Small intestine (tissue), 7 donors: ENCODE results near the gene UMOD. TPM values are rescaled to one million over a fixed set of nuclear protein-coding genes. Genes with fewer than 3 reads are reported as not detected.
A peak's percentile ranks its signal among the peaks of the same experiment; 100 is the strongest.

ENCODE experiments used
- DNase-seq, 2 donors: peaks; one replicate each; pipeline versions ENCODE4 v3.0.0 to v3.0.0-alpha.2; 2013
- FAIRE-seq: peaks from 2 replicates; lab custom pipeline; 2012; peaks lifted over from hg19 to GRCh38; lab: Jason Lieb, UNC
- H3K27ac ChIP-seq, 3 donors: one replicate each; pipeline ENCODE4 v1.5.1; 2013; ENCODE audit warnings: low read length in 2 of 3, mild to moderate bottlenecking in 2 of 3, control low read depth in 1 of 3, inconsistent platforms in 1 of 3, low read depth in 1 of 3, moderate library complexity in 1 of 3
- H3K27me3 ChIP-seq, 3 donors: one replicate each; pipeline ENCODE4 v1.6.1; 2013; ENCODE audit warnings: low read length in 3 of 3, inconsistent platforms in 1 of 3; ENCODE audit not compliant: control insufficient read depth in 3 of 3, insufficient read depth in 3 of 3
- H3K36me3 ChIP-seq, 3 donors: one replicate each; pipeline ENCODE4 v1.6.1; 2013; ENCODE audit warnings: low read length in 3 of 3, inconsistent platforms in 1 of 3, low read depth in 1 of 3, mild to moderate bottlenecking in 1 of 3, moderate library complexity in 1 of 3; ENCODE audit not compliant: control insufficient read depth in 3 of 3, insufficient read depth in 2 of 3
- H3K4me1 ChIP-seq, 3 donors: one replicate each; pipeline ENCODE4 v1.6.1; 2013; ENCODE audit warnings: low read length in 2 of 3, inconsistent platforms in 1 of 3, low read depth in 1 of 3, mild to moderate bottlenecking in 1 of 3, moderate library complexity in 1 of 3; ENCODE audit not compliant: control insufficient read depth in 3 of 3, insufficient read depth in 2 of 3
- H3K4me3 ChIP-seq, 3 donors: one replicate each; pipeline ENCODE4 v1.5.1; 2013; ENCODE audit warnings: low read length in 3 of 3, control low read depth in 1 of 3, inconsistent platforms in 1 of 3, low read depth in 1 of 3, mild to moderate bottlenecking in 1 of 3, moderate library complexity in 1 of 3
- H3K9me3 ChIP-seq, 2 donors: one replicate each; pipeline ENCODE4 v1.6.1; 2013; ENCODE audit warnings: low read depth in 1 of 2, low read length in 1 of 2; ENCODE audit not compliant: control insufficient read depth in 2 of 2, insufficient read depth in 1 of 2
- WGBS, 3 donors: extraction: QIAGEN DNeasy Blood & Tissue Kit; methylation state at CpG; one replicate each; pipeline ENCODE4 v1.1.7; 2013; 5-methylcytosine and 5-hydroxymethylcytosine counted together
- polyA plus RNA-seq, 4 donors: library from polyadenylated mRNA; stranded (reverse) in 3 of 4; unstranded in 1 of 4; fragments of 200-250 nt in 3 of 4; fragments of 120-200 nt in 1 of 4; gene quantifications; one replicate each; pipeline versions ENCODE4 v1.2.1 to v1.2.3, GENCODE V29; 2013
- donor health status: healthy with polysubstance abuse.
- donor health status: control.
- donor health status: control.
- donor health status: Bipolar disorder and iron deficiency.
- donor health status: healthy.

The UMOD gene
- polyA plus RNA-seq, 4 donors: 0.03 TPM; not detected in 2

- peaks cover 0 to 5% (median 2%) of the 10 kb centered on the region in 3 donors for H3K27me3 ChIP-seq
- H3K9me3 ChIP-seq: no peaks in the 10 kb centered on the region
- no peak overlapping the region for H3K4me3 ChIP-seq
- peak in 1 of 2 donors; percentile 12 for DNase-seq
- no peak overlapping the region for H3K27ac ChIP-seq
- H3K4me1 ChIP-seq: peaks cover 0 to 3% (median 0%) of the 10 kb centered on the region in 3 donors
- no peak for FAIRE-seq
- H3K36me3 ChIP-seq: no peaks in the 10 kb centered on the region
Observed at GRCh38 chr16:20353379-20353778, 864 bp upstream of the UMOD start.

DNA sequence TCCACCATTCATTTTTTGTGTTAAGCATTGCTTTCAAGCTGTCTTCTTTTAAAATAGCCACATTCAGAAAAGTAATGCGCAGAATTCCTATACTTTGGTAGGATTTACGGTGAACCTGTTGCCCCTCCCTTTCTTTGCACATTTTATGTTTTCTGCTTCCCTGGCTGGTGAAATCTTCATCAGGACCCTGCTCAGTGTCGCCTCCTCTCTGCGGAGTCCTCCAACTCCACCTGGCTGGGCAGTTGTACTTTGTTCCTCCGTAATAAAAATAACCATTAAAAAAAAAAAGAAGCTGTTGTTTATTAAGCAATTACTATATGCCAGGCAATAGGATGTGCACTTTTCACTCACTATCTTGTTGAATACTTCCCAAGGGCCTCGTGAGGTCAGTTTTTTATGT is 2.9 kb downstream of the UMOD start:
- H3K36me3 ChIP-seq: no peaks in the 10 kb centered on the region
- no peak for FAIRE-seq
- H3K27ac ChIP-seq: no peak overlapping the region
- no peaks in the 10 kb centered on the region for H3K9me3 ChIP-seq
- no peak for DNase-seq
- peaks cover 0 to 3% (median 0%) of the 10 kb centered on the region in 3 donors for H3K4me1 ChIP-seq
- no peak overlapping the region for H3K4me3 ChIP-seq
- peaks cover 0 to 3% (median 0%) of the 10 kb centered on the region in 3 donors for H3K27me3 ChIP-seq
- WGBS, 3 donors: 57 to 78% (median 71%) methylated on average over 6 of the region's 6 CpGs

DNA sequence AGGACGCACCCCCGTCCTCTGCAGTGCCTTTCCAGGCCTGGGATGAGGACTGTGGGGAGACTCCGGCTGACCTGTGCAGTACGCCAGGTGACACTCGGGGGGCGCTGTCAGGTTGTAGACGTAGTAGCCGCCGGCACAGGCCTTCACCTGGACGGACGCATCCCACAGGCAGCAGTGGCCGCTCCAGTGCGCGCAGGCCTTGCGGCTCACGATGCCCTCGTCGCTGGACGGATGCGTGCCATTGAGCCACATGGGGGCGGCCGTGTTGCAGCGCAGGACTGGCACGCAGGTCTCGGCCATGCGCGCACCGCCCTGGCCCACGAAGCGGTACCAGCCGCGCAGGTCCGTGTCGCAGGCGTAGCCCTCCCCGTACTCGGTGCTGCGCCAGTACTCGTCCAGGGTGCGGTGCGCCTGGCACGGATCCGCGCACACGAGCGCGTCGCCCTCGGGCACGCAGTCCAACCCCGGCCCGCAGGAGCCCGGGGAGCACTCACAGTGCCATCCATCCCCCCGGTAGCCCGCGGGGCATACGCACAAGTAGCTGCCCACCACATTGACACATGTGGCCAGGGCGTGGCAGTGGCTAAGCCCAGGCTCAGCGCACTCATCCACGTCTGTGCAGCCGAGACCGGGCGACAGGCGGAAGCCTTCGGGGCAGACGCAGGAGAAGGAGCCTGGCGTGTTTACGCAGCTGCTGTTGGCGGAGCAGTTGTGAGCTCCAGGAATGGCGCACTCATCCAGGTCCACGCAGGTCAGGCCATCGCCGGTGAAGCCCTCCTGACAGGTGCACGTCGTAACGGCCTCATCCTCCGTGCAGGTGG is 3.9 kb downstream of the UMOD start:
- Histone ChIP-seq H3K27me3 (peaks cover 0 to 3% (median 0%) of the 10 kb centered on the region in 3 donors), H3K9me3 (no peaks in the 10 kb centered on the region), H3K4me3 (no peak overlapping the region), H3K4me1 (peaks cover 0 to 3% (median 0%) of the 10 kb centered on the region in 3 donors), H3K27ac (no peak overlapping the region), H3K36me3 (no peaks in the 10 kb centered on the region)
- WGBS, 3 donors: 22 to 37% (median 30%) methylated on average over 77 of the region's 77 CpGs
- peak; percentile 8 to 31 for DNase-seq
- FAIRE-seq: no peak

DNA sequence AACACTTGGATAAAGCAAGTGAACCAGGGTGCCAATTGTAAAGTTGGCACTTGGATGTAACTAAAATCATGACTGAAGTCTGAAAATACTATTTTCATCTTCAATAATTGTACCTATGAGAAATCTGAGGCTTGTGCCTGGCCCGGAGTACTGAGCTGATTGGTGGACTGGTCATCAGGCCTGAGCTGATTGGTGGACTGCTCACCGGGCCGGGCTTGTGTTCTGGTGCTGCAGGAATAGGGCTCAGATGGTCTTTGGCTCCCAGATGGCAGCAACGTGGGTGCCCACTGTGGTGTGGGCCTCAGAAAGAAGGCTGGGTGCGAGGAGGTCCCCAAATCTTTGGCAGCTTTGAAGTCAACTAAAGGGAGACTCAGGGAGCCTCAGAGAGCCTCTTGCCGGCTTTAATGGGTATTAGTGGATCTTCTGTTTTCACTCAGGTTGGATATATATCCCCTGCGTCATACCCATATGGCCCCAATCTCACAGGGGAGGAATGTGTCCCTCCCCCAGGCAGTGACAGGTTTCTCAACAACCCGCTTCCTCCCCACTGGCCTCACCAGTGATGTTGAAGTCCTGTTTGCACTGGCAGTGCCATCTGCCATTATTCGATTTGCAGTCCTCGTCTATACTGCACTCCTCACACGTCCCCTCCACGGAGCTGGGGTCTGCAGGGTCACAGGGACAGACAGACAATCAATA is 4.7 kb downstream of the UMOD start:
- no peaks in the 10 kb centered on the region for H3K9me3 ChIP-seq
- H3K27ac ChIP-seq: no peak overlapping the region
- WGBS, 3 donors: 62 to 76% (median 71%) methylated on average over 12 of the region's 12 CpGs
- no peaks in the 10 kb centered on the region for H3K36me3 ChIP-seq
- FAIRE-seq: no peak
- H3K4me3 ChIP-seq: no peak overlapping the region
- no peak for DNase-seq
- peaks cover 0 to 3% (median 0%) of the 10 kb centered on the region in 3 donors for H3K27me3 ChIP-seq
- no peaks in the 10 kb centered on the region for H3K4me1 ChIP-seq

DNA sequence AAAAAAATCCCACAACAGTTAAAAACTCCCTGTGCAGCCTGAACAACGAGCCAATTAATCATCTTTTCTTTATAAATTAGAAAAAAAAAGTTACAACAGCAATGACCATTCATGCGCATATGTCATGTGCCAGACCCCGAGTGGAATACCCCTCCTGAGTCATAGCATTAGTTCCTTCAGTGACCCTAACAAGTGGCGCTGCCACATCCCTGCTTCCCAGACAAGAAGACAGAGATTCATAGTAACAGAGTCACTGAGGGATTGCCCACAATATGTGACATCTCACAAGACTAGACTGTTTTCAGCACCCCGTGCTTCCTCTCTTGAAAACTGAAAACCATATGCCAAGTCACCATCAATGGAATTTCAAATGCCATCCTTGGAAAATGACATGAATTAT is 7.9 kb downstream of the UMOD start:
- no peak for DNase-seq
- Histone ChIP-seq H3K4me1 (no peaks in the 10 kb centered on the region), H3K27ac (no peak overlapping the region), H3K27me3 (peaks cover 0 to 3% (median 0%) of the 10 kb centered on the region in 3 donors), H3K4me3 (no peak overlapping the region), H3K9me3 (no peaks in the 10 kb centered on the region), H3K36me3 (no peaks in the 10 kb centered on the region)
- FAIRE-seq: no peak
- WGBS, 3 donors: 71 to 76% (median 71%) methylated on average over 5 of the region's 5 CpGs

DNA sequence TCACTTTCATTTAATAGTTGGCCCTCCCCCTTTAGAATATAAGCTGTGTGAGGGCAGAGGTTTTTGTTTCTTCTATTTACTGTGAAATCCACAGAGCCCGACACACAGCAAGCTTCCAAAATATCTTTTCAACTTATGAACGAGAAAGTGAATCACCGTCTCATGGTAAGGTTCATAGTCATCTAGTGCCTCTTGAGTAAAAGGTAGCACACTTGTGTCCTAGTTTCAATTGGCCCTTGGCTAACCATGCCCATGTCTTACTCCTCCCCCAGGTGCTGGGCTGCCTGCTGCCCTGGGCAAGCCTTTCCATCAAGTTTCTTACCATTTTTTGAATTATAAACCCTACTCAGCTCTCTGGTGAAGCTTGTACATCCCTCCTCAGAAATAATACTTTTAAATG is 12.8 kb downstream of the UMOD start:
- WGBS, 3 donors: 82 to 94% (median 86%) methylated on average over 3 of the region's 3 CpGs

GRCh38 chr16:20336955-20337354 is 15.6 kb downstream of the UMOD start:
- 60 to 65% (median 62%) methylated on average over 2 of the region's 2 CpGs for WGBS, 3 donors
- H3K4me1 ChIP-seq: no peaks in the 10 kb centered on the region
- no peaks in the 10 kb centered on the region for H3K36me3 ChIP-seq

More for the DNA sequence above, 12.8 kb downstream of the UMOD start:
- no peaks in the 10 kb centered on the region for H3K36me3 ChIP-seq
- no peak for FAIRE-seq
- H3K27me3 ChIP-seq: no peaks in the 10 kb centered on the region
- no peak overlapping the region for H3K4me3 ChIP-seq
- H3K4me1 ChIP-seq: no peaks in the 10 kb centered on the region
- no peaks in the 10 kb centered on the region for H3K9me3 ChIP-seq
- no peak overlapping the region for H3K27ac ChIP-seq
- DNase-seq: no peak

GRCh38 chr16:20334396-20334795 is 18.1 kb downstream of the UMOD start:
- no peaks in the 10 kb centered on the region for H3K9me3 ChIP-seq
- WGBS, 3 donors: 65 to 91% (median 67%) methylated on average over 1 of the region's 1 CpG
- FAIRE-seq (no peak), DNase-seq (no peak)
- H3K4me1 ChIP-seq: no peaks in the 10 kb centered on the region
- no peaks in the 10 kb centered on the region for H3K36me3 ChIP-seq
- H3K27me3 ChIP-seq: no peaks in the 10 kb centered on the region
- no peak overlapping the region for H3K4me3 ChIP-seq
- H3K27ac ChIP-seq: no peak overlapping the region

More at GRCh38 chr16:20336955-20337354, 15.6 kb downstream of the UMOD start:
- H3K27me3 ChIP-seq: no peaks in the 10 kb centered on the region
- no peak overlapping the region for H3K27ac ChIP-seq
- FAIRE-seq (no peak), DNase-seq (no peak)
- no peak overlapping the region for H3K4me3 ChIP-seq
- no peaks in the 10 kb centered on the region for H3K9me3 ChIP-seq
